Caco-2 (cell line): Measurements from ENCODE around the gene ANKFN1. TPM values are rescaled to one million over a fixed set of nuclear protein-coding genes. Genes with fewer than 3 reads are reported as not detected.
A peak's percentile ranks its signal among the peaks of the same experiment; 100 is the strongest.

Source experiments
- BruUV-seq: library from RNA; stranded (reverse); fragments of 400-500 nt; replicated peaks from 2 replicates; lab custom pipeline; 2021; lab: Mats Ljungman, UMichigan
- CTCF ChIA-PET: fragments of 300-600 bp; sonication (Branson Sonifier 250); formaldehyde crosslinking; loops from one replicate; lab custom pipeline; 2022; ENCODE audit warnings: antibody characterized with exemption; lab: Charles Lee
- POLR2A ChIA-PET: fragments of 300-600 bp; sonication (Branson Sonifier 250); formaldehyde crosslinking; loops from one replicate; lab custom pipeline; 2022; ENCODE audit warnings: antibody characterized with exemption; lab: Charles Lee
- DNase-seq, 2 experiments: peaks; one replicate each; pipeline versions ENCODE4 v3.0.0 to v3.0.0-alpha.2; 2020 to 2022
- H3K27me3 ChIP-seq: replicated peaks from 2 replicates; pipeline ENCODE4 v1.6.0; 2011; ENCODE audit warnings: low read length; ENCODE audit not compliant: control insufficient read depth, insufficient read depth
- H3K36me3 ChIP-seq: 2 replicates; pipeline ENCODE4 v1.5.1; 2011; ENCODE audit warnings: low read length; ENCODE audit not compliant: control insufficient read depth, insufficient read depth
- H3K4me1 ChIP-seq: fragments of 250-450 bp; sonication (Bioruptor Pico); 2 replicates; pipeline ENCODE4 v1.5.1; 2020; ENCODE audit warnings: mild to moderate bottlenecking
- H3K4me3 ChIP-seq: 2 replicates; pipeline ENCODE4 v1.5.1; 2011; ENCODE audit warnings: low read depth, mild to moderate bottlenecking, control low read depth, low read length
- H3K9me3 ChIP-seq: fragments of 250-450 bp; sonication (Bioruptor Pico); 2 replicates; pipeline ENCODE4 v1.5.1; 2020; ENCODE audit warnings: mild to moderate bottlenecking, moderate library complexity
- H3K27ac Mint-ChIP-seq: one replicate; pipeline ENCODE4 v1.8.0; 2022; ENCODE audit warnings: mixed read lengths; ENCODE audit not compliant: unreplicated experiment
- H3K27me3 Mint-ChIP-seq: one replicate; pipeline ENCODE4 v1.8.0; 2022; ENCODE audit warnings: mixed read lengths; ENCODE audit not compliant: insufficient read depth, unreplicated experiment
- H3K36me3 Mint-ChIP-seq: one replicate; pipeline ENCODE4 v1.8.0; 2022; ENCODE audit warnings: mild to moderate bottlenecking, mixed read lengths; ENCODE audit not compliant: insufficient read depth, unreplicated experiment
- H3K4me1 Mint-ChIP-seq: one replicate; pipeline ENCODE4 v1.8.0; 2022; ENCODE audit warnings: low read depth, mixed read lengths; ENCODE audit not compliant: unreplicated experiment
- H3K4me3 Mint-ChIP-seq: one replicate; pipeline ENCODE4 v1.8.0; 2022; ENCODE audit warnings: mild to moderate bottlenecking, moderate library complexity, mixed read lengths; ENCODE audit not compliant: unreplicated experiment
- H3K9me3 Mint-ChIP-seq: one replicate; pipeline ENCODE4 v1.8.0; 2022; ENCODE audit warnings: mixed read lengths; ENCODE audit not compliant: unreplicated experiment
- intact Hi-C: fragments of 100-400 bp; cut with micrococcal nuclease; formaldehyde crosslinking; loops from one replicate; pipeline ENCODE4 v1.10.0; 2022; ENCODE audit not compliant: unreplicated experiment
- total RNA-seq: library from RNA; stranded (reverse); gene quantifications from 2 replicates; pipeline ENCODE4 v1.2.3, GENCODE V29; 2022
- TF ChIP-seq, protein P1 (sequence below), 2 experiments: fragments of 200-600 bp in 1 of 2; IDR thresholded peaks; 1 replicate in 1 of 2; 2 replicates in 1 of 2; pipeline versions ENCODE4 v1.5.1 to v1.8.0; 2011 to 2022; ENCODE audit warnings: antibody characterized with exemption in 1 of 2, control low read depth in 1 of 2, inconsistent platforms in 1 of 2, low read depth in 1 of 2, low read length in 1 of 2, mild to moderate bottlenecking in 1 of 2, moderate library complexity in 1 of 2; ENCODE audit not compliant: insufficient read depth in 1 of 2, severe bottlenecking in 1 of 2, unreplicated experiment in 1 of 2

ANKFN1 gene
- total RNA-seq, 1 experiment from 2014 or later = 0.34 TPM

- 0 out of 2 replicates have a peak, but pooled peaks cover 1% of the 10 kb centered on the region for H3K36me3 ChIP-seq
- TF ChIP-seq, protein P1, sequence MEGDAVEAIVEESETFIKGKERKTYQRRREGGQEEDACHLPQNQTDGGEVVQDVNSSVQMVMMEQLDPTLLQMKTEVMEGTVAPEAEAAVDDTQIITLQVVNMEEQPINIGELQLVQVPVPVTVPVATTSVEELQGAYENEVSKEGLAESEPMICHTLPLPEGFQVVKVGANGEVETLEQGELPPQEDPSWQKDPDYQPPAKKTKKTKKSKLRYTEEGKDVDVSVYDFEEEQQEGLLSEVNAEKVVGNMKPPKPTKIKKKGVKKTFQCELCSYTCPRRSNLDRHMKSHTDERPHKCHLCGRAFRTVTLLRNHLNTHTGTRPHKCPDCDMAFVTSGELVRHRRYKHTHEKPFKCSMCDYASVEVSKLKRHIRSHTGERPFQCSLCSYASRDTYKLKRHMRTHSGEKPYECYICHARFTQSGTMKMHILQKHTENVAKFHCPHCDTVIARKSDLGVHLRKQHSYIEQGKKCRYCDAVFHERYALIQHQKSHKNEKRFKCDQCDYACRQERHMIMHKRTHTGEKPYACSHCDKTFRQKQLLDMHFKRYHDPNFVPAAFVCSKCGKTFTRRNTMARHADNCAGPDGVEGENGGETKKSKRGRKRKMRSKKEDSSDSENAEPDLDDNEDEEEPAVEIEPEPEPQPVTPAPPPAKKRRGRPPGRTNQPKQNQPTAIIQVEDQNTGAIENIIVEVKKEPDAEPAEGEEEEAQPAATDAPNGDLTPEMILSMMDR (IDR thresholded peaks at IDR 0.05; ENCODE audit: insufficient read depth in 1 of 2, low read depth in 1 of 2, low read length in 1 of 2, severe bottlenecking in 1 of 2, unreplicated experiment in 1 of 2) = no peak
- H3K4me3 Mint-ChIP-seq = no peak overlapping the region
- ChIA-PET CTCF (no interaction called here), POLR2A (no interaction called here)
- no peaks in the 10 kb centered on the region for H3K9me3 ChIP-seq
- peaks cover 9% of the 10 kb centered on the region for H3K36me3 Mint-ChIP-seq
- peaks cover 38% of the 10 kb centered on the region for H3K4me1 Mint-ChIP-seq
- no peaks in the 10 kb centered on the region for H3K27me3 Mint-ChIP-seq
- H3K4me1 ChIP-seq = peaks cover 42% of the 10 kb centered on the region
- no peak for DNase-seq
- H3K4me3 ChIP-seq = no peak overlapping the region
- BruUV-seq = no TSS peak
- H3K9me3 Mint-ChIP-seq = no peaks in the 10 kb centered on the region
- H3K27me3 ChIP-seq = no peaks in the 10 kb centered on the region
- intact Hi-C loops = no loop called here
- H3K27ac Mint-ChIP-seq = peak overlapping the region; percentile 53
Measured at GRCh38 chr17:56173026-56173425, 19.8 kb downstream of the ANKFN1 start.

DNA sequence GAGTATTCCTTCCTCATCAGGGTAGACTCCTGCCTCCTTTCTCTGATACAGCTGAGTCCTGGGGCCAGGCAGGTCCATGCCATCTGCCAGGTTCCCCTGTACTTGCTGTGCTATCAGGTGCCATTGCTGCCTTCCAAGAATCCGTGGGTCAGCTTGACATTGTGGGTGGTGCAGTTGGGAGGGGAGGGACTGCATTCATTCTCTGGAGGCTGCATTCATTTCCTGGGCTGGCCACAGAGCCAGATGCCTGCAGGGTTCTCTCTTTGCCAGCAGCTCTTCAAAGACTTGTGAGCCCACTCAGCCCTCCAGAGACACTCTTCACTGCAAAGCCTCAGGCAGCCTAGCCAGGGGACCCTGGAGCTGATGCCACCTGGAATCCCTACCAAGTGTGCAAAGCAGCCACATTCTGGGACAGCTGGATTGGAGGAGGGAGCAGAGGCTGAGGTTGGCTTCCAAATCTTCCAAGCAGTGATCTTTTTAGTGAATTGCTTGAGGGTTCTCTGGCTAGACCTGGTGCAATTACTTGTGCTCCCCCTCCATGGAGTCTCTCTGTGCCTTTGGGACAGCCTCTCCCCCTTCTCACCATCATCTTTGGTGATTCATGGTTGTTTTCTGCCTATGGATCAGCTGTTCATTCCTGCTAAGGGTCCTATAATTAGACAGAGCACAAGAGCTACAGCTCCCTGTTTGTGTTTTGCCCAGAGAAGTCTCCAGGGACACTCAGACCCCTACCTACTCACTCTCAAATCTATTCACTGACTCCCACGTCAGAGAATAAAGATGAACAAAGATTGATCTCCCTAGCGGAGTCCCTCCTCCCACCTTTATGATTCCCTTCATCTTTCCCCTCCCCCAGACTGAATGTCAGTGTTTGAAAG is 20.9 kb downstream of the ANKFN1 start:
- 0 out of 2 replicates have a peak, but pooled peaks cover 1% of the 10 kb centered on the region for H3K36me3 ChIP-seq
- H3K4me1 ChIP-seq = peaks cover 42% of the 10 kb centered on the region
- no peaks in the 10 kb centered on the region for H3K27me3 Mint-ChIP-seq
- TF ChIP-seq, protein P1 (IDR thresholded peaks at IDR 0.05; ENCODE audit: insufficient read depth in 1 of 2, low read depth in 1 of 2, low read length in 1 of 2, severe bottlenecking in 1 of 2, unreplicated experiment in 1 of 2) = no peak
- no peaks in the 10 kb centered on the region for H3K9me3 ChIP-seq
- H3K36me3 Mint-ChIP-seq = peaks cover 9% of the 10 kb centered on the region
- H3K4me3 ChIP-seq = no peak overlapping the region
- H3K9me3 Mint-ChIP-seq = no peaks in the 10 kb centered on the region
- H3K4me3 Mint-ChIP-seq = peak overlapping the region; percentile 47
- H3K4me1 Mint-ChIP-seq = peaks cover 38% of the 10 kb centered on the region
- peak overlapping the region; percentile 74 for H3K27ac Mint-ChIP-seq
- ChIA-PET POLR2A (no interaction called here), CTCF (interaction anchor here (0.6 kb wide), 1 partner anchor 99 kb away, joined by 3 read pairs; no protein-coding TSS in a partner anchor)
- DNase-seq = peak; percentile 37 to 45
- BruUV-seq = no TSS peak
- H3K27me3 ChIP-seq = no peaks in the 10 kb centered on the region
- intact Hi-C loops = no loop called here

GRCh38 chr17:56175299-56175955 is 22.2 kb downstream of the ANKFN1 start:
- H3K27me3 Mint-ChIP-seq = no peaks in the 10 kb centered on the region
- ChIA-PET CTCF (interaction anchor here (0.8 kb wide), 1 partner anchor 25 kb away, joined by 3 read pairs; no protein-coding TSS in a partner anchor), POLR2A (no interaction called here)
- Histone ChIP-seq H3K27me3 (no peaks in the 10 kb centered on the region), H3K36me3 (0 out of 2 replicates have a peak, but pooled peaks cover 1% of the 10 kb centered on the region), H3K9me3 (no peaks in the 10 kb centered on the region), H3K4me3 (no peak overlapping the region), H3K4me1 (peaks cover 42% of the 10 kb centered on the region)
- intact Hi-C loops = no loop called here
- peaks cover 38% of the 10 kb centered on the region for H3K4me1 Mint-ChIP-seq
- DNase-seq = no peak
- peak overlapping the region; percentile 74 for H3K27ac Mint-ChIP-seq
- peaks cover 9% of the 10 kb centered on the region for H3K36me3 Mint-ChIP-seq
- no peaks in the 10 kb centered on the region for H3K9me3 Mint-ChIP-seq
- TF ChIP-seq, protein P1 (IDR thresholded peaks at IDR 0.05; ENCODE audit: insufficient read depth in 1 of 2, low read depth in 1 of 2, low read length in 1 of 2, severe bottlenecking in 1 of 2, unreplicated experiment in 1 of 2) = no peak
- peak overlapping the region; percentile 47 for H3K4me3 Mint-ChIP-seq
- BruUV-seq = no TSS peak
